ENCODE measurements around the gene AOC3.
"Not testable (repeated sequence)": the region's sequence is repeated elsewhere in the genome, so short reads cannot be mapped to it uniquely, and the experiment has no call there.

The AOC3 gene

DNA sequence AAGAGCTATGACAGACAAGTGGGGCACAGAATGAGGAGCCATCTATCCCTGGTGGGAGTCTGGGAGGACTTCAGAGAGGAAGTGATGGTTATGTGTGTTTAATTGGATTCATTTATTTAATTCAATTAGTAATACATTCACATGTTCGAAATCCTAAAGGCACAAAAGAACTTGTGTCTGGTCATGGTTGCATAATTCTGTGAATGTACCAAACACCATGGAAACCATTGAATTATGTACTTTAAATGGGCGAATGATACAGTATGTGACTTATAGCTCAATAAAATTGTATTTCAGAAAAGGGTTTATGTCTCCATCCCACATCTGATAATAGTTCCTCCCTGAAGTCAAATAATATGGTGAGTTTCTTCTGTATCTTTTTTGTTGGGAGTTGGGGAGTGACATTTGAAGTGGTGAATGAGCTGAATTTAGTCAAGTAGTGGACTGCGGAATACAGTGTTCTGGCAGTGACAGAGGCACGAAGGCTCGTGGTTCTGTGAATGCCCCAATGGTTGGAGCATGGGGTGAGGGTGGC is 29.8 kb downstream of the AOC3 start:
- Histone ChIP-seq H2AFZ (ENCODE audit: insufficient read depth, low read length, poor library complexity) (no peak overlapping the region), H3K27me3 (ENCODE audit: insufficient read depth, low read length) (peaks cover 2% of the 10 kb centered on the region), H3K4me1 (ENCODE audit: control insufficient read depth in 1 of 2, insufficient read depth in 2 of 2, low read length in 2 of 2) (peaks cover 0 to 5% of the 10 kb centered on the region in 2 experiments), H4K8ac (ENCODE audit: low read depth, low read length) (no peak overlapping the region), H4K91ac (ENCODE audit: low read depth, low read length) (no peak overlapping the region), H2BK120ac (ENCODE audit: insufficient read depth, low read length, poor library complexity) (no peak overlapping the region), H3K79me1 (ENCODE audit: low read length) (no peaks in the 10 kb centered on the region), H3K9ac (ENCODE audit: low read length) (no peak overlapping the region), H2BK12ac (ENCODE audit: low read length) (no peak overlapping the region), H4K12ac (ENCODE audit: low read depth, low read length) (no peak overlapping the region), H2AK5ac (ENCODE audit: low read length) (no peak overlapping the region), H3K18ac (ENCODE audit: low read length) (no peak overlapping the region), H3K4ac (ENCODE audit: low read depth, low read length) (no peak overlapping the region), H2BK5ac (ENCODE audit: low read depth, low read length, poor library complexity) (no peak overlapping the region), H3K4me2 (ENCODE audit: low read length) (no peak overlapping the region), H3K36me3 (ENCODE audit: control insufficient read depth in 1 of 2, insufficient read depth in 2 of 2, low read length in 2 of 2) (no peaks in the 10 kb centered on the region), H3K4me3 (ENCODE audit: low read depth, low read length) (no peak overlapping the region), H3K79me2 (ENCODE audit: control insufficient read depth, insufficient read depth, low read length, poor library complexity) (no peaks in the 10 kb centered on the region), H3K14ac (ENCODE audit: low read length) (no peak overlapping the region), H3K27ac (ENCODE audit: low read depth, low read length) (no peak overlapping the region), H3K9me3 (ENCODE audit: insufficient read depth, low read depth, low read length) (no peaks in the 10 kb centered on the region), H3K23ac (ENCODE audit: low read length) (no peak overlapping the region)
- DNase-seq = no peak
- WGBS (ENCODE audit: extremely low coverage, insufficient coverage, insufficient read length) = no CpG with 5 or more reads among the region's 5 CpGs

GRCh38 chr17:42881706-42882105 is 30.7 kb downstream of the AOC3 start:
- not testable (repeated sequence) for H2BK12ac ChIP-seq (ENCODE audit: low read length); H3K14ac ChIP-seq (ENCODE audit: low read length); H2BK120ac ChIP-seq (ENCODE audit: insufficient read depth, low read length, poor library complexity); H3K9ac ChIP-seq (ENCODE audit: low read length); H3K23ac ChIP-seq (ENCODE audit: low read length); H3K18ac ChIP-seq (ENCODE audit: low read length); H3K4ac ChIP-seq (ENCODE audit: low read depth, low read length); H2AK5ac ChIP-seq (ENCODE audit: low read length); H3K4me2 ChIP-seq (ENCODE audit: low read length); H4K8ac ChIP-seq (ENCODE audit: low read depth, low read length); H4K12ac ChIP-seq (ENCODE audit: low read depth, low read length); H3K4me1 ChIP-seq (ENCODE audit: control insufficient read depth in 1 of 2, insufficient read depth in 2 of 2, low read length in 2 of 2); DNase-seq; H3K79me1 ChIP-seq (ENCODE audit: low read length); H3K36me3 ChIP-seq (ENCODE audit: control insufficient read depth in 1 of 2, insufficient read depth in 2 of 2, low read length in 2 of 2); H2AFZ ChIP-seq (ENCODE audit: insufficient read depth, low read length, poor library complexity); H3K9me3 ChIP-seq (ENCODE audit: insufficient read depth, low read depth, low read length); H3K27ac ChIP-seq (ENCODE audit: low read depth, low read length); H4K91ac ChIP-seq (ENCODE audit: low read depth, low read length); H3K27me3 ChIP-seq (ENCODE audit: insufficient read depth, low read length); H3K4me3 ChIP-seq (ENCODE audit: low read depth, low read length); H3K79me2 ChIP-seq (ENCODE audit: control insufficient read depth, insufficient read depth, low read length, poor library complexity); H2BK5ac ChIP-seq (ENCODE audit: low read depth, low read length, poor library complexity)
- no CpG with 5 or more reads among the region's 6 CpGs for WGBS (ENCODE audit: extremely low coverage, insufficient coverage, insufficient read length)

GRCh38 chr17:42882166-42882565 is 31.2 kb downstream of the AOC3 start:
- no peak overlapping the region for H2BK5ac ChIP-seq (ENCODE audit: low read depth, low read length, poor library complexity)
- no peak for DNase-seq
- H3K27ac ChIP-seq (ENCODE audit: low read depth, low read length) = no peak overlapping the region
- H2AFZ ChIP-seq (ENCODE audit: insufficient read depth, low read length, poor library complexity) = no peak overlapping the region
- no peak overlapping the region for H3K4me2 ChIP-seq (ENCODE audit: low read length)
- H3K79me1 ChIP-seq (ENCODE audit: low read length) = no peaks in the 10 kb centered on the region
- H3K9ac ChIP-seq (ENCODE audit: low read length) = no peak overlapping the region
- H4K91ac ChIP-seq (ENCODE audit: low read depth, low read length) = no peak overlapping the region
- no peaks in the 10 kb centered on the region for H3K9me3 ChIP-seq (ENCODE audit: insufficient read depth, low read depth, low read length)
- WGBS (ENCODE audit: extremely low coverage, insufficient coverage, insufficient read length) = no CpG with 5 or more reads among the region's 8 CpGs
- H3K4me1 ChIP-seq (ENCODE audit: control insufficient read depth in 1 of 2, insufficient read depth in 2 of 2, low read length in 2 of 2) = peaks cover 0 to 5% of the 10 kb centered on the region in 2 experiments
- H4K8ac ChIP-seq (ENCODE audit: low read depth, low read length) = no peak overlapping the region
- H3K79me2 ChIP-seq (ENCODE audit: control insufficient read depth, insufficient read depth, low read length, poor library complexity) = no peaks in the 10 kb centered on the region
- H3K14ac ChIP-seq (ENCODE audit: low read length) = no peak overlapping the region
- H3K4me3 ChIP-seq (ENCODE audit: low read depth, low read length) = no peak overlapping the region
- H3K23ac ChIP-seq (ENCODE audit: low read length) = no peak overlapping the region
- peaks cover 2% of the 10 kb centered on the region for H3K27me3 ChIP-seq (ENCODE audit: insufficient read depth, low read length)
- H2BK120ac ChIP-seq (ENCODE audit: insufficient read depth, low read length, poor library complexity) = no peak overlapping the region
- H3K36me3 ChIP-seq (ENCODE audit: control insufficient read depth in 1 of 2, insufficient read depth in 2 of 2, low read length in 2 of 2) = no peaks in the 10 kb centered on the region
- H3K18ac ChIP-seq (ENCODE audit: low read length) = no peak overlapping the region
- no peak overlapping the region for H2AK5ac ChIP-seq (ENCODE audit: low read length)
- no peak overlapping the region for H3K4ac ChIP-seq (ENCODE audit: low read depth, low read length)
- H4K12ac ChIP-seq (ENCODE audit: low read depth, low read length) = no peak overlapping the region
- no peak overlapping the region for H2BK12ac ChIP-seq (ENCODE audit: low read length)

DNA sequence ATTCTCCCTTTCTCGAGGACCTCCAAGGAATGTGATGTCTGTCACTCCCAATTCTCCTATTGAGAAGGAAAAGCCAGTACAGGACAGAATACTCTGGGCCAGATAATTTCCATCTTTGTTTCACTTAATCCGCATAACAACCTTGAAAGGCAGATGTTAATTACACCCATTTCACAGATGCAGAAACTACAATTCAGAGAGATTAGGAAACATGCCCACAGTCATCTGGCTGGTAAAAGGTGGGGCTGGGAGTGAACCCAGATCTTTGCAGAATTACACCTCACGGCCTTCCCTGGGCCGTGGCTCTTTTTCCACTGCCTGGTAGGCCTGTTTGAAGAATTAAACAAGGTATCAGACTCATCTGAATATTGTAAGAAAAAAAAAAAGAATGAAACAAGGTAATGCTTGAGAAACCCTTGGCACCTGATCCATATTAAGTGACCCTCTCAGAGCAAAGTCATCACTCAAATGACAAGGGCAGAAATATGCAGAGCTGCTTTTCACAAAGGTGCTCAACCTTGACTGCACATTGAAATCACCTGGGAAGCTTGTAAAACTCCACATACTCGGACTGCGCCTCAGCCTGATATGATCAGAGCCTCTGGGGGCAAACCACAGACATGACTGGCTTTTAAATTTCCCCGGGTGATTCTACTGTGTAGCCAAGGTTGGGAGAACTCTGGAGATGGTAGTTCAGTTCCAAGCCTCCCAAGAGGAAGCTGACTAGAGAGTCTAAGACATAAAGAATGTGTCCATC is 33.0 kb downstream of the AOC3 start:
- Histone ChIP-seq H3K4me3 (ENCODE audit: low read depth, low read length) (no peak overlapping the region), H3K4me1 (ENCODE audit: control insufficient read depth in 1 of 2, insufficient read depth in 2 of 2, low read length in 2 of 2) (no peaks in the 10 kb centered on the region), H3K79me1 (ENCODE audit: low read length) (no peaks in the 10 kb centered on the region), H3K14ac (ENCODE audit: low read length) (no peak overlapping the region), H4K91ac (ENCODE audit: low read depth, low read length) (no peak overlapping the region), H3K23ac (ENCODE audit: low read length) (no peak overlapping the region), H4K12ac (ENCODE audit: low read depth, low read length) (no peak overlapping the region), H3K4me2 (ENCODE audit: low read length) (no peak overlapping the region), H3K27ac (ENCODE audit: low read depth, low read length) (no peak overlapping the region), H4K8ac (ENCODE audit: low read depth, low read length) (no peak overlapping the region), H3K79me2 (ENCODE audit: control insufficient read depth, insufficient read depth, low read length, poor library complexity) (no peaks in the 10 kb centered on the region), H3K18ac (ENCODE audit: low read length) (no peak overlapping the region), H2BK12ac (ENCODE audit: low read length) (no peak overlapping the region), H2BK120ac (ENCODE audit: insufficient read depth, low read length, poor library complexity) (no peak overlapping the region), H2AFZ (ENCODE audit: insufficient read depth, low read length, poor library complexity) (no peak overlapping the region), H2BK5ac (ENCODE audit: low read depth, low read length, poor library complexity) (no peak overlapping the region), H3K9ac (ENCODE audit: low read length) (no peak overlapping the region), H3K36me3 (ENCODE audit: control insufficient read depth in 1 of 2, insufficient read depth in 2 of 2, low read length in 2 of 2) (no peaks in the 10 kb centered on the region), H3K4ac (ENCODE audit: low read depth, low read length) (no peak overlapping the region), H3K9me3 (ENCODE audit: insufficient read depth, low read depth, low read length) (no peaks in the 10 kb centered on the region), H3K27me3 (ENCODE audit: insufficient read depth, low read length) (no peaks in the 10 kb centered on the region), H2AK5ac (ENCODE audit: low read length) (no peak overlapping the region)
- DNase-seq = peak; percentile 45 to 54
- no CpG with 5 or more reads among the region's 7 CpGs for WGBS (ENCODE audit: extremely low coverage, insufficient coverage, insufficient read length)
